MM.1S (cell line): Measurements from ENCODE around the gene GPS1.

Source experiments
- EZH2 ChIP-seq: fragments of 300-600 bp; sonication (generic); optimal IDR thresholded peaks from 2 replicates; pipeline ENCODE3; 2017; ENCODE audit warnings: low read depth, mild to moderate bottlenecking, antibody characterized with exemption, low read length, mixed read lengths
- EZH2phosphoT487 ChIP-seq: fragments of 300-600 bp; sonication (generic); IDR thresholded peaks from 2 replicates; pipeline ENCODE4 v1.6.1; 2018; ENCODE audit warnings: antibody characterized with exemption, low read length
- TF ChIP-seq, protein P1 (sequence below): fragments of 300-600 bp; sonication (generic); IDR thresholded peaks from 2 replicates; pipeline ENCODE4 v1.5.1; 2016; ENCODE audit warnings: antibody characterized with exemption, low read length, mixed read lengths

DNA sequence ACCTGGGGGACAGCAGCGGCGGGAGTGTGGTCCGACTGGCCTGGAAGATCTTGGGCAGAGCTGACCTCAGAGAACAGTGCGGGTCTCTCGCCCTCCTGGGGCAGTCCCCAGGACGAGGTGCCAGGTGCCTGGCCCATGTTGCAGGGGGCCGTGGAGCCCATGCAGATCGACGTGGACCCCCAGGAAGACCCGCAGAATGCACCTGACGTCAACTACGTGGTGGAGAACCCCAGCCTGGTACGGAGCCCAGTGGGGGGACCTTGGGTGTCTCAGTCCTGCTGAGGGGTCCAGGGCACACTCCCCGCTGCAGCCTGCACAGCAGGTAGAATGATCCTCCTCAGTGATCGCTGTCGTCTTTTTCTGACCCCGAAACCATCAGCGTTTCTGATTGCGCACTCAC is 1.4 kb downstream of the GPS1 start:
- TF ChIP-seq, protein P1, sequence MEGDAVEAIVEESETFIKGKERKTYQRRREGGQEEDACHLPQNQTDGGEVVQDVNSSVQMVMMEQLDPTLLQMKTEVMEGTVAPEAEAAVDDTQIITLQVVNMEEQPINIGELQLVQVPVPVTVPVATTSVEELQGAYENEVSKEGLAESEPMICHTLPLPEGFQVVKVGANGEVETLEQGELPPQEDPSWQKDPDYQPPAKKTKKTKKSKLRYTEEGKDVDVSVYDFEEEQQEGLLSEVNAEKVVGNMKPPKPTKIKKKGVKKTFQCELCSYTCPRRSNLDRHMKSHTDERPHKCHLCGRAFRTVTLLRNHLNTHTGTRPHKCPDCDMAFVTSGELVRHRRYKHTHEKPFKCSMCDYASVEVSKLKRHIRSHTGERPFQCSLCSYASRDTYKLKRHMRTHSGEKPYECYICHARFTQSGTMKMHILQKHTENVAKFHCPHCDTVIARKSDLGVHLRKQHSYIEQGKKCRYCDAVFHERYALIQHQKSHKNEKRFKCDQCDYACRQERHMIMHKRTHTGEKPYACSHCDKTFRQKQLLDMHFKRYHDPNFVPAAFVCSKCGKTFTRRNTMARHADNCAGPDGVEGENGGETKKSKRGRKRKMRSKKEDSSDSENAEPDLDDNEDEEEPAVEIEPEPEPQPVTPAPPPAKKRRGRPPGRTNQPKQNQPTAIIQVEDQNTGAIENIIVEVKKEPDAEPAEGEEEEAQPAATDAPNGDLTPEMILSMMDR, result no peak
- no peak for TF ChIP-seq EZH2
- no peak for TF ChIP-seq EZH2phosphoT487
